RWPE2 (cell line): Measurements from ENCODE around the gene TSPAN17.

Source experiments
- ATAC-seq: fragments of 200-7000 bp; cut with Tn5 transposase; 3 replicates; pipeline ENCODE4 v1.9.1; 2021; ENCODE audit warnings: low read depth
- DNase-seq: peaks from one replicate; pipeline ENCODE4 v3.0.0-alpha.2; 2020; ENCODE audit warnings: low spot score
- H3K27ac ChIP-seq: fragments of 450-650 bp; 2 replicates; pipeline ENCODE4 v1.5.1; 2017; ENCODE audit warnings: mild to moderate bottlenecking; ENCODE audit not compliant: poor library complexity, severe bottlenecking
- H3K27me3 ChIP-seq: fragments of 250-450 bp; sonication (Bioruptor Pico); 2 replicates; pipeline ENCODE4 v1.5.1; 2021; ENCODE audit warnings: mild to moderate bottlenecking, moderate library complexity; ENCODE audit not compliant: insufficient read depth, poor library complexity, severe bottlenecking
- H3K36me3 ChIP-seq: fragments of 250-450 bp; sonication (Bioruptor Pico); 2 replicates; pipeline ENCODE4 v1.5.1; 2020; ENCODE audit warnings: low read depth, mild to moderate bottlenecking, moderate library complexity
- H3K4me1 ChIP-seq: fragments of 250-450 bp; sonication (Bioruptor Pico); 2 replicates; pipeline ENCODE4 v1.5.1; 2021; ENCODE audit warnings: mild to moderate bottlenecking, moderate library complexity; ENCODE audit not compliant: insufficient read depth, poor library complexity, severe bottlenecking
- H3K4me3 ChIP-seq: fragments of 250-450 bp; sonication (Bioruptor Pico); 2 replicates; pipeline ENCODE4 v1.5.1; 2021; ENCODE audit warnings: mild to moderate bottlenecking, moderate library complexity; ENCODE audit not compliant: severe bottlenecking
- H3K9me3 ChIP-seq: fragments of 250-450 bp; sonication (Bioruptor Pico); 2 replicates; pipeline ENCODE4 v1.5.1; 2021; ENCODE audit warnings: mild to moderate bottlenecking, moderate library complexity; ENCODE audit not compliant: severe bottlenecking
- TF ChIP-seq, protein P1 (sequence below): fragments of 450-650 bp; IDR thresholded peaks from one replicate; pipeline ENCODE4 v1.5.1; 2017; ENCODE audit warnings: mild to moderate bottlenecking, moderate library complexity; ENCODE audit not compliant: poor library complexity, severe bottlenecking

TSPAN17 gene

DNA sequence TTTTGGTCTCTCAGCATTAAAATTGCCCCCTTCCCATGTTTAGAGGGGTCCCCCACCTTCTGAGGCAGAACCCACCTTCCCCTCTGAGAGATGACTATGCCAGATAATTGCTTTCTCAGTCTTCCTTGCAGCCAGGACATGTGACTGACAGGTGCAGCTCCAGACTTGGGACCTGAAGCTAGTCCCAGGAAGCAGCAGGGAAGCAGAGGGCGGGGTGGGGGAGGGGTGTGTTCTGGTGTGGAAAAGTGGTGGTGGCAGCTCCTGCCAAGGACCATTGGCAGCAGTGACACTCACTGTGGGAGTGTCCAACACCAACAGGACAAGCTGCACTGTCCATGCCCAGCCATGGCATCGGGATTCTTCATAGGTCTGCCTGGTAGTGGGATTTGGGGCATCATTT is 14.5 kb upstream of the TSPAN17 start:
- Histone ChIP-seq H3K4me1 (no peaks in the 10 kb centered on the region), H3K36me3 (no peaks in the 10 kb centered on the region), H3K27me3 (peaks cover 43% of the 10 kb centered on the region), H3K27ac (no peak overlapping the region), H3K9me3 (no peaks in the 10 kb centered on the region), H3K4me3 (no peak overlapping the region)
- no peak for DNase-seq
- TF ChIP-seq, protein P1, sequence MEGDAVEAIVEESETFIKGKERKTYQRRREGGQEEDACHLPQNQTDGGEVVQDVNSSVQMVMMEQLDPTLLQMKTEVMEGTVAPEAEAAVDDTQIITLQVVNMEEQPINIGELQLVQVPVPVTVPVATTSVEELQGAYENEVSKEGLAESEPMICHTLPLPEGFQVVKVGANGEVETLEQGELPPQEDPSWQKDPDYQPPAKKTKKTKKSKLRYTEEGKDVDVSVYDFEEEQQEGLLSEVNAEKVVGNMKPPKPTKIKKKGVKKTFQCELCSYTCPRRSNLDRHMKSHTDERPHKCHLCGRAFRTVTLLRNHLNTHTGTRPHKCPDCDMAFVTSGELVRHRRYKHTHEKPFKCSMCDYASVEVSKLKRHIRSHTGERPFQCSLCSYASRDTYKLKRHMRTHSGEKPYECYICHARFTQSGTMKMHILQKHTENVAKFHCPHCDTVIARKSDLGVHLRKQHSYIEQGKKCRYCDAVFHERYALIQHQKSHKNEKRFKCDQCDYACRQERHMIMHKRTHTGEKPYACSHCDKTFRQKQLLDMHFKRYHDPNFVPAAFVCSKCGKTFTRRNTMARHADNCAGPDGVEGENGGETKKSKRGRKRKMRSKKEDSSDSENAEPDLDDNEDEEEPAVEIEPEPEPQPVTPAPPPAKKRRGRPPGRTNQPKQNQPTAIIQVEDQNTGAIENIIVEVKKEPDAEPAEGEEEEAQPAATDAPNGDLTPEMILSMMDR: no peak
- no peak for ATAC-seq

DNA sequence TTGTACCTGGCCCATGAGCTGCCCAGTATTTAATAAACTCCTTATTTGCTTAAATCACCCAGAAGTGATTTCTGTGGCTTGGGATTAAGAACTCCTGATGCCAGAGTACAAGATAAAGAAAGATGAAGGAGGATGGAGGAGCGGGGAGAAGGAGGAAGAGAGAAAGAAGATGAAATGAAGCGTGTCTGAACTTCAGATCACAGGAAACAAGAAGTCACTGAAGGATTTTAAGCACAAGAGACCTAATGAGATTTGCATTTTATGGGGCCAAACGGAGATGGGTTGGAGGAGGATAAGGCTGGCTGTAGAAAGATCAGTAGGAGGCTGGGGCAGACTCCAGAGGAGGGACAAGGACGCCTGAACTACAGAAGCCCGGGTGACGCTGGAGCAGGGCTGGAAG is 13.7 kb upstream of the TSPAN17 start:
- ATAC-seq: no peak
- H3K27ac ChIP-seq: no peak overlapping the region
- no peak overlapping the region for H3K4me3 ChIP-seq
- no peak for DNase-seq
- H3K36me3 ChIP-seq: no peaks in the 10 kb centered on the region
- H3K4me1 ChIP-seq: no peaks in the 10 kb centered on the region
- H3K9me3 ChIP-seq: no peaks in the 10 kb centered on the region
- H3K27me3 ChIP-seq: peaks cover 43% of the 10 kb centered on the region
- TF ChIP-seq, protein P1: no peak

GRCh38 chr5:176636426-176636825 is 10.9 kb upstream of the TSPAN17 start:
- ATAC-seq (no peak), DNase-seq (no peak)
- no peaks in the 10 kb centered on the region for H3K36me3 ChIP-seq
- no peaks in the 10 kb centered on the region for H3K9me3 ChIP-seq
- H3K27me3 ChIP-seq: peaks cover 24% of the 10 kb centered on the region
- no peaks in the 10 kb centered on the region for H3K4me1 ChIP-seq
- H3K4me3 ChIP-seq: no peak overlapping the region
- H3K27ac ChIP-seq: no peak overlapping the region
- TF ChIP-seq, protein P1: no peak

DNA sequence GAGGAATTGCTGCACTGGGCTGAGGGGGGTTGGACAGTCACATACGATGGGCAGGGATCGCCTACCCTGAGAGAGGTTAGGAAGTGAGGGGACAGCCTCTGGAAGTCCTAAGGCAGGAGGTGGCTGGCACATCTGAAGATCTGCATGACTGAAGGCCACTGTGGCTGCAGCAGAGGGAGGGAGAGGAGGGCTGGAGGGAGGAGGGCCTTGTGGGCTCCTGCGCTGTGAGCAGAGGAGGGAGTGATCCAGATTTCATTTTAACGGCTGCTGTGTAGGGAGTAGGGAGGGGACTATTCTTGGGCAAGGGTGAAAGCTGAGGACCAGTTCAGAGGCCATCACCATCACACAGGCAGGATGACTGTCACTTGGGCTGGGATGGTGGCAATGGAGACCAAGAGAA is 9.7 kb upstream of the TSPAN17 start:
- ATAC-seq (no peak), DNase-seq (no peak)
- Histone ChIP-seq H3K36me3 (no peaks in the 10 kb centered on the region), H3K4me1 (no peaks in the 10 kb centered on the region), H3K27ac (no peak overlapping the region), H3K27me3 (peaks cover 13% of the 10 kb centered on the region), H3K4me3 (no peak overlapping the region), H3K9me3 (no peaks in the 10 kb centered on the region)
- TF ChIP-seq, protein P1: no peak

- no peaks in the 10 kb centered on the region for H3K4me1 ChIP-seq
- ATAC-seq: no peak
- peaks cover 6% of the 10 kb centered on the region for H3K27me3 ChIP-seq
- no peaks in the 10 kb centered on the region for H3K9me3 ChIP-seq
- TF ChIP-seq, protein P1: no peak
- no peaks in the 10 kb centered on the region for H3K36me3 ChIP-seq
- H3K27ac ChIP-seq: no peak overlapping the region
- no peak overlapping the region for H3K4me3 ChIP-seq
- no peak for DNase-seq
Observed at GRCh38 chr5:176638437-176638836, 8.8 kb upstream of the TSPAN17 start.
